ENCODE data around the gene GALNT2.

The GALNT2 gene

DNA sequence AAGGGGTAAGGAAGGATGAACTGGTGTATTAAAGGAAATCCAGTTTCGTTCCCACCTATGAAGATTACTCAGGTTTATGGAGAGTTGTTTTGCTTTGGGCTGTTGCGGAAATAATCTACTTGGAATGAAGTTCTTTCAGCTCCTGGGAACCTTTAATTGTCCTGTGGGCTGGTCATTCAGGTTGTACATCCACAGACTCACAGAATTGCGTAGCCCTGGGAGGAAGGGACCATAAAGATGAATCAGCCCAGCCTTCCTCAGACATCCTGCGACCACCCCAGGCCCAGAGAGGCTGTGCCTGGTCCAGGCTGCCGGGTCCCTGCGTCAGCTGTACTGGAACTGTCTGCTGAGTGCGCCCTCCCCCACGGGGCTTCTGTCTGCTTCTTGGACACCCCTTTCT lies 72.7 kb downstream of the GALNT2 start:
- H3K4me3 ChIP-seq: no peak overlapping the region
- TF ChIP-seq, protein P1, sequence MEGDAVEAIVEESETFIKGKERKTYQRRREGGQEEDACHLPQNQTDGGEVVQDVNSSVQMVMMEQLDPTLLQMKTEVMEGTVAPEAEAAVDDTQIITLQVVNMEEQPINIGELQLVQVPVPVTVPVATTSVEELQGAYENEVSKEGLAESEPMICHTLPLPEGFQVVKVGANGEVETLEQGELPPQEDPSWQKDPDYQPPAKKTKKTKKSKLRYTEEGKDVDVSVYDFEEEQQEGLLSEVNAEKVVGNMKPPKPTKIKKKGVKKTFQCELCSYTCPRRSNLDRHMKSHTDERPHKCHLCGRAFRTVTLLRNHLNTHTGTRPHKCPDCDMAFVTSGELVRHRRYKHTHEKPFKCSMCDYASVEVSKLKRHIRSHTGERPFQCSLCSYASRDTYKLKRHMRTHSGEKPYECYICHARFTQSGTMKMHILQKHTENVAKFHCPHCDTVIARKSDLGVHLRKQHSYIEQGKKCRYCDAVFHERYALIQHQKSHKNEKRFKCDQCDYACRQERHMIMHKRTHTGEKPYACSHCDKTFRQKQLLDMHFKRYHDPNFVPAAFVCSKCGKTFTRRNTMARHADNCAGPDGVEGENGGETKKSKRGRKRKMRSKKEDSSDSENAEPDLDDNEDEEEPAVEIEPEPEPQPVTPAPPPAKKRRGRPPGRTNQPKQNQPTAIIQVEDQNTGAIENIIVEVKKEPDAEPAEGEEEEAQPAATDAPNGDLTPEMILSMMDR (IDR thresholded peaks at IDR 0.05): no peak

DNA sequence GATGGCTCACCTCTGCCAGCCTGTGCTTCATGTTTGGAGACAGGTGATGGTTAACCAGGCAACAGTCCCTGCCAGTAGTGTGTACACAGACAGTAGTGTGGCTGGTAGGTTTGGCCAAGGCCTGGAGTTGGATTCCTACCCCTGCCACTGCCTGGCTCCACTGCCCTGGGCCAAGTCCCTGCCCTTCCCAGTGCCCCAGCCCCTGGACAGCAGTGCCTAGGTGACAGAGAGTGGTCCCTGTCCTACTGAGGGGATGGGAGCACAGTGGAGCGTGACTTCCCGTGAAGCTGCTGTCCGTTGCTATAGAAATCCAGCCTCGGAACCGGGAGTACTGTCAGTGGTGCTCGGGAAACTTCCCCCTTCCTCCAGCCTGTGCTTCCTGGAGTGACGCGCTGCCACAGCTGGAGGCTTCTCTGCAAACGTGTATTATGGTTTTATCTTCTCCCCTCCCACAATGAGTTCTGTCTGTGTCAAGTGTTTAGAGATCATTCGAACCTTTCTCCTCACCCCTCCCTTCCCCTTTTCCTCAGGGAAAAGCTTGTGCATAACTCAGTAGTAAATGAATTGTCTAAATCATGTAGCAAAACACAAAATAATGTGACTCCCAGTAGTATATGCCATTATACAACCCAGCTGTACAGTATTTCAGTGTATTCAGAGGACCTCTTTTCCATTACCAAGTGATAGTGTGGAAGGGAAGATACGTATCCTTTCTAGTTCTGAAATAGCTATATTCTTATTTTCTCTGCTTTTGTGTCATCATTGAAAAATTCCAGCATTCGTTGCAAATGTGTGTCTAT lies 73.4 kb downstream of the GALNT2 start:
- Histone ChIP-seq H3K4me3 (no peak overlapping the region), H3K27ac (peak overlapping the region in 1 of 2 donors; percentile 8)
- no peak for DNase-seq (ENCODE audit: low spot score)
- TF ChIP-seq, protein P1 (IDR thresholded peaks at IDR 0.05): no peak

More for the DNA sequence above, 72.7 kb downstream of the GALNT2 start:
- DNase-seq (ENCODE audit: low spot score): no peak
- peak overlapping the region in 1 of 2 donors; percentile 8 for H3K27ac ChIP-seq

DNA sequence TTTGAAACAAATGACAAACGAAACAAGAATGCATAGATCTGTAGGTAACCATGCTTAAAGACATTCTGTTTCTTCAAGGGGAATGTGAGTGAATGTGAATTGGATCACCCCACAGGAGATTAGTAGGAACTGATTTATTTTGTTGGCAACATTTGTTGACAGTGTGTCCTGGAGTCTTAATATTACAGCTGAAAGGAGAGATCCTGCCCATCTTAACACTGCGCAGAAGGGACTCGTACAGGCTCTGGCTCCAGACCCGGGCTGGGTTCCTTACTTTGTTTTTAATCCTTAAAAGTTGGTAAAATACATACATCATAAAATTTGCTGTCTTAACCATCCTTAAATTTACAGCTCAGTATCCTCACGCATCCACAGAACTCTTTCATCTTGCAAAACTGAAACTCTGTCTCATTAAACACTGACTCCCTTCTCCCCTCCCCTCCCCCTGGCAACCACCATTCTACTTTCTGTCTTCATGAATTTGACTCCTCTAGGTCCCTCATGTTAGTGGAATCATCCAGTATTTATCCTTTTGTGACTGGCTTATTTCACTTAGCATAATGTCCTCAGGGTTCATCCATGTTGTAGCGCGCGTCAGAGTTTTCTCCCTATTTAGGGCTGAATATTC lies 74.1 kb downstream of the GALNT2 start:
- TF ChIP-seq, protein P1 (IDR thresholded peaks at IDR 0.05): no peak
- DNase-seq (ENCODE audit: low spot score): no peak
- H3K4me3 ChIP-seq: no peak overlapping the region
- H3K27ac ChIP-seq: no peak overlapping the region

DNA sequence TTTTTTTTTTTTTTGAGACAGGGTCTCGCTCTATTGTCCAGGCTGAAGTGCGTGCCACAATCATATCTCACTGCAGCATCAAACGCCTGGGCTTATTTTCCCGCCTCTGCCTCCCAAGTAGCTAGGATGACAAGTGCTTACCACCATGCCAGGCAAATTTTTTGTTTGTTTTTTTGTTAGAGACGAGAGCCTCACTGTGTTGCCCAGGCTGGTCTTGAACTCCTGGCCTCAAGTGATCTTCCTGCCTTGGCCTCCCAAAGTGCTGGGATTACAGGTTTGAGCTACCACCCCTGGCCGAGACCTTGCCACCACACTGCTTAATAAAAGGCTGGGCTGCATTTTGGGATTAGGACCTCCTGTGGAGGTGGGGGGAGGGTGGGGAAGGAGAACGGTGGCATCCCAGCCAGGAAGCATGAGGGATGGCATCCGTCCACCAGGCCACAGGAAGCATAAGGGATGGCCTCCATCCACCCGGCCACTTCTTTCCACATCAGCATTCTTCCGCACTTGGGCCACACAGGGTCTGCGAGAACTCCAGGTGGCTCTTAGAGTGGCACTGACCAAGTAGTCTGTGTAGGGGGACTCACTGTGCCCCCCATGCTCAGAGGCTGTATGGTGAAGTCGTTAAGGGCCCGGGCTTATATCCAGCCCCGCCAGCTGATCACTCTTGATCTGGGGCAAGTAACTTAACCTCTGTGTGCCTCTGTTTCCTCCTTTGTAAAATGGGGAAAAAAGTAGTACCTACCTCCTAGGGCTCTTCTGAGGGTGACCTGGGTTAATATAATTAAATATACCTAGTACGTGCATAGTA lies 75.0 kb downstream of the GALNT2 start:
- Histone ChIP-seq H3K4me3 (no peak overlapping the region), H3K27ac (no peak overlapping the region)
- DNase-seq (ENCODE audit: low spot score): no peak
- TF ChIP-seq, protein P1 (IDR thresholded peaks at IDR 0.05): no peak

DNA sequence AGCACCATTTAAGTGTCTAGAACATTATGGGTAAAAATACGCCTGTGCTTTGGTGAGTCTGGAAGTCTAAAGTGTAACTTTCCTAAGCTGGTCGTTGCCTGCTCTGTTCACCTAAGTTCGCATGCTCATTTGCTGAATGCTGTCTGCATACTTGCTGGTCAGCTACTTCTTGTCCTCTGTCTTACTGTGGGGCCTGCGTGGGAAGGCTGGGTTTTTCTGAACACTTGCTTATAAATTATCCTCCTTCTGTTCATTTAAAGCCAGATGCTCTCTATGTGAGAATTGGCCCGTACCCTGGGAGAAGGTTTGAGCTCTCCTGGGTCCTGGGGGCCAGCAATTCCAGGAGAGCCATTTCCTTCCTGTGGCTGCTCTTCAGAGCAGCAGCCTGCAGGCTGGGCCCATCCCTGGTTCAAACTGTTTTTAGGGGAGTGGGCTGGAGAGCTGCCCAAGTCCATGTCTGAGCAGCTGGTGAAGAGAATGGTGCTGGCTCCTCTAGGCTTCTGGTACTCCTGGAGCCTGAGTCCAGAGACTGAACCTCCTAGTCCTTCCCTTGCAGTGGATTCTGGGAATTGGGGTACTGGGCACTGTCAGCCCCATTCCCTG lies 75.7 kb downstream of the GALNT2 start:
- Histone ChIP-seq H3K27ac (no peak overlapping the region), H3K4me3 (no peak overlapping the region)
- no peak for DNase-seq (ENCODE audit: low spot score)
- TF ChIP-seq, protein P1 (IDR thresholded peaks at IDR 0.05): no peak

DNA sequence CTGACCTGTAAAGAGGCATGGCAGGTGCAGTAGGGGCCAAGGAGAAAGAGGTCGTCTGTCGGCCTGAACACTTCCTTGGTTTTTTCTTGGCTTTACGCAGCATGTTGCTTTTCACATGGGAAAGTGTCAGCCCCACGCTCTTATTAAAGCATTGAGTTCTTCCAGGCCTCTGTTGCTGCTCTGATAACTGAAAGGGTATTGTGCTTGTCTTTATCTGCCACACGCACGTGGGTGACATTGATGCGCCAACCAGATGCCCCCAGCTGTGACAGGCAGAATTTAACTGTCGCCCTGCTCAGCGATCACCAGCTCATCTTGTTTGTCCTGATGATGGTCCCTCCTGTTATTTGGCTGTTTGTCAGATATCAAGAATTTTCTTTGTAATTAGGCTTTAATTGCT lies 76.5 kb downstream of the GALNT2 start:
- TF ChIP-seq, protein P1 (IDR thresholded peaks at IDR 0.05): no peak
- Histone ChIP-seq H3K27ac (no peak overlapping the region), H3K4me3 (no peak overlapping the region)
- no peak for DNase-seq (ENCODE audit: low spot score)
